ENCODE measurements around the gene FBXO41.

FBXO41 gene

DNA sequence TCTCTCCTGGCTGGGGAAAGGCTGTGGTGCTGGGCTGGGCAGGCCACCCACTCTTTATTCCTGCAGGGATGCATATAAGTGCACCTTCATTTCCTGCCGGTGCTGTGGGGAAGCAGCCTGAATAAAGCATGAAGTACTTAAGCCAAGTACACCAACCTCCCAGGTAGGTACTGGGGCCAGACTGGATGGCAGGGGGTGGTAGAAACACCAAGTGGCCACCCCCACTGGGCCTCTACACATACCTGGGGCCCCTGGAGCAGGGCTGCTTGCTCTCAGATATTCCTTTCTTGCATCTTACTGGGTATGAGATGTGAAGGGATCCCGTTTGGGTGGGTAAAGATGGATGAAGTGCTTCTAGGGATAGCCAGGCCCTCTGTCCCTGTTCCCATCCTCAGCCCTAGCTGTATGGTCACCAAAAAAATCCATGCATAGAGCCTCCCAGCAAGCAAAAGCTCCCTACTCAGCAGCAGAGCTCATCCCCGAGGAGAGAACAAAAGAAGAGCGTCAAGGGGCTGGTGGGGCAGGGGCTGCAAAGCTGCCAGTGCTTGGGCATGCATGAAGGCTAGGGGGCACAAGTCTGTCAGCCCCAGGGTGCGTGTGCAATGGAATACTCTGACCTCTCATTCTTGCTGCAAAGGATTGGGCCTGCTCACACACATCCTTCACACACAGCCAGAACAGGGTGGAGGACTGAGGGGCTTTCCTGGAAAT is 28.2 kb downstream of the FBXO41 start:
- DNase-seq (ENCODE audit: extremely low read depth, low read depth), result no peak
- TF ChIP-seq, protein P1, sequence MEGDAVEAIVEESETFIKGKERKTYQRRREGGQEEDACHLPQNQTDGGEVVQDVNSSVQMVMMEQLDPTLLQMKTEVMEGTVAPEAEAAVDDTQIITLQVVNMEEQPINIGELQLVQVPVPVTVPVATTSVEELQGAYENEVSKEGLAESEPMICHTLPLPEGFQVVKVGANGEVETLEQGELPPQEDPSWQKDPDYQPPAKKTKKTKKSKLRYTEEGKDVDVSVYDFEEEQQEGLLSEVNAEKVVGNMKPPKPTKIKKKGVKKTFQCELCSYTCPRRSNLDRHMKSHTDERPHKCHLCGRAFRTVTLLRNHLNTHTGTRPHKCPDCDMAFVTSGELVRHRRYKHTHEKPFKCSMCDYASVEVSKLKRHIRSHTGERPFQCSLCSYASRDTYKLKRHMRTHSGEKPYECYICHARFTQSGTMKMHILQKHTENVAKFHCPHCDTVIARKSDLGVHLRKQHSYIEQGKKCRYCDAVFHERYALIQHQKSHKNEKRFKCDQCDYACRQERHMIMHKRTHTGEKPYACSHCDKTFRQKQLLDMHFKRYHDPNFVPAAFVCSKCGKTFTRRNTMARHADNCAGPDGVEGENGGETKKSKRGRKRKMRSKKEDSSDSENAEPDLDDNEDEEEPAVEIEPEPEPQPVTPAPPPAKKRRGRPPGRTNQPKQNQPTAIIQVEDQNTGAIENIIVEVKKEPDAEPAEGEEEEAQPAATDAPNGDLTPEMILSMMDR (IDR thresholded peaks at IDR 0.05; ENCODE audit: low read depth, low read length), result no peak

DNA sequence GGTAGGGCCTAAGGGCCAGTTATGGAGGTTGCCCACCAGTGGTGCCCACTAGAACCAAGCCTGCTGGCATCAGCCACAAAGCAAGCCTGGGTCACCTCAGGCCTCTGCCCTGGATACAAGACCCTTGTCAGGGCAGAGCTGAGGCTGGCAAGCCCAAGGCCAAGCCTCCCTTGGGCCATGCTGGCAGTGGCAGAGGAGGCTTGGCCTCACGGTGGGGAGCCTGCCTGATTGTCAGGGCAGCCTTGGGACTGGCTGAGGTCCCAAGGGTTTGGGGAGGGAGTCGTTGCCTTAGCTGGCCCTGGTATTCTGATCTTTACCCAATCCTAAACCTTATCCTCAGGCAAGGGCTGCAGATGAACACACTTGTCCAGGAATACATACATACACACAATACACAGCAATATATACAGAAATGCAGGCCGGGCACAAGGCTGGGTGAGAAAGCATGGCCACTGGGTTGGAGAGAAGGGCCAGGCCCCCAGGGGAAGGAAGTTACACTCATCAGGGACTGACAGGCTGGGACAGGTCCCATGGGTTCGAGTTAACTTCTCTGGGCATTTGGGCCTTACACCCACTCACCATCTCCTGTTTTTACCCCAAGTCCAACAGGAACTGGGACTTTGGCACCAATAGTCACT is 29.2 kb downstream of the FBXO41 start:
- no peak for DNase-seq (ENCODE audit: extremely low read depth, low read depth)

DNA sequence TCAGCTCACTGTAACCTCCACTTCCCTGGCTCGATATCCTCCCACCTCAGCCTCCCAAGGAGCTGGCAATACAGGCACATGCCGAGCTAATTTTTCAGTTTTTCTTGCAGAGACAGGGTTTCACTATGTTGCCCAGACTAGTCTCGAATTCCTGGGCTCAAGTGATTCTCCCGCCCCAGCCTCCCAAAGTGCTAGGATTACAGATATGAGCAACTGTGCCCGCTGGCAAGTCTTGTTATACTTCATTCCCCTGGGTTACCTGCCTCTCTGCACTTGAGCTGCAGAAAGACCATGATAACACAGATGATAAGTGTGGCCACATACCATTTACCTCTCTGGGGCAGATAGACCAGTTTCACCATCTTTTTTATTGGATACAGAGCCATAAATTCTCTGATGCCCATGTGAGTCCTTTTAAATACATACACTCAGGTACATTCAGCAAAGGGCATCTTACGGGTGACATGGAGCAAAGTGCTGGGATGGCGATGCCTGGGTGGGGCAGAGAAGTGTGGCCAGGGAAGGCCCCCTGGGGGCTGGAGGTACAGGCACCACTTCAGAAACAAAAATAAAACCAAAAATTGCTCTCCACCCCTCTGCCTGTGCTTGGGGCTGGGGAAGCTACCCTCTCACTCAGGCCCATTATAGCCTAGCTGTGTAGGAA is 29.8 kb downstream of the FBXO41 start:
- DNase-seq (ENCODE audit: extremely low read depth, low read depth), result no peak
- TF ChIP-seq, protein P1 (IDR thresholded peaks at IDR 0.05; ENCODE audit: low read depth, low read length), result no peak

More for the DNA sequence above, 29.2 kb downstream of the FBXO41 start:
- TF ChIP-seq, protein P1 (IDR thresholded peaks at IDR 0.05; ENCODE audit: low read depth, low read length), result no peak

DNA sequence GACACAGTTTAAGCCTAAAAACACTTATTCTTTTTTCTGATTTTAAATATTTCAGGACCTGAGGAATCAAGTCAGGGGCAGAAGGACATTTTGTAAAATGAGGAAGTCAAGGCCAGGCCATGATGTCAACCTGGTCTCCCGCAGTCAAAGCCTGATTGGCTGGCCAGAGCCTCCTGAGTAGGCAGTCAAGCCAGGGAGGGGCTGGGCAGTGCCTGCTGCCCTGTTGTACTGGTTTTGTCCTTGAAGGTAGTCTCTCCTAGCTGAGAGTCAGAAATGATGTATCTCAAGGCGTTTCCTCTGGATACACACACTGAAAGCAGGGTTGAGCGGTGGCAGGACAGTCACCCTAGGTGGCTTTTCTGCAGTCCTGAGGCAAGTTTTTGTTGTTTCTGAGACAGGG is 30.4 kb downstream of the FBXO41 start:
- DNase-seq (ENCODE audit: extremely low read depth, low read depth), result no peak
- TF ChIP-seq, protein P1 (IDR thresholded peaks at IDR 0.05; ENCODE audit: low read depth, low read length), result no peak

DNA sequence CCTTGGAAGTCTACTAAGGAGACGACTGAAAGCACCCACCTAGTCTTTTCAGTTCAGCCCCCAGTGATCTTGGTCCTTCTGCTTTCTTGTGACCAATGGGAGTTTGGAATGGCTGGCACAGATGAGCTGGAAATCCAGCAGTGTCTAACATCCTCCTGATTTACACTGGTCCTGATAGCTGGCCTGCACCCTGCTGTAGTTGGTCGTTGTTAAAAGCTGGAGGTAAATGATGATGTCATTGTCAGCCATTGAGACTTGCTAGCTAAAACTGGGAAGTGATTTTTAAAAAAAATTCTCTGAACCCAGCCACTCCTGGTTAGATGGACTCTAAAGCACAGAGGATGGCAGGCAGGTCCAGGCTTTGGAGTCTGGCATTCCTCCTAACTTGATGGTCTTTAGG is 30.9 kb downstream of the FBXO41 start:
- DNase-seq (ENCODE audit: extremely low read depth, low read depth), result no peak
- TF ChIP-seq, protein P1 (IDR thresholded peaks at IDR 0.05; ENCODE audit: low read depth, low read length), result no peak

DNA sequence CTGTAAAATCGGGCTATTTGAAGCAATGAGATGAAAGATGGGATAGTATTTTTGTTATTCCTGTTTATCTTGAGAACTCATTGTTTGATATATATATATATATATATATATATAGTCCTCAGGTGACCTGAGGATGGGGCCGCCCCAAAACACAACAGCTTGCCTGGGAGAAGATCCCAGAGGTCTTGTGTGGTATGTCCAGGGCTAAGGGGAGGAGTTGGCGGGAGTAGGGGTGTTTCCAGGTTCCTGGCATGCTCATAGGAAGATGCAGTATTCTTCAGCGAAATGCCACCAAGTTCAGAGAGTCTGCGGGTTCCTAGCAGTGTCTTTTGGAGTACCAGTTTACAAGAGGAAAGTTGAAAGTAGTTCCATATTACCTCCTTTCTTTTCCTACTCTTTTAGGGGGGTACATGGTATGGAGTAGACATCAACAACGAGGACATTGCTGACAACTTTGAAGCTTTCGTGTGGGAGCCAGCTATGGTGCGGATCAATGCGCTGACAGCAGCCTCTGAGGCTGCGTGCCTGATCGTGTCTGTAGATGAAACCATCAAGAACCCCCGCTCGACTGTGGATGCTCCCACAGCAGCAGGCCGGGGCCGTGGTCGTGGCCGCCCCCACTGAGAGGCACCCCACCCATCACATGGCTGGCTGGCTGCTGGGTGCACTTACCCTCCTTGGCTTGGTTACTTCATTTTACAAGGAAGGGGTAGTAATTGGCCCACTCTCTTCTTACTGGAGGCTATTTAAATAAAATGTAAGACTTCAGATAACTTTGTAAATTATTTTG is 31.8 kb downstream of the FBXO41 start:
- DNase-seq (ENCODE audit: extremely low read depth, low read depth), result no peak
- TF ChIP-seq, protein P1 (IDR thresholded peaks at IDR 0.05; ENCODE audit: low read depth, low read length), result no peak

Measured in AG09319 (cell line).